Gastrocnemius medialis (tissue), 4 donors: ENCODE measurements around the gene TATDN2.

Source experiments
- CTCF ChIP-seq, 5 experiments: fragments of 450-650 bp in 3 of 5; fragments of 200-600 bp in 2 of 5; sonication (generic) in 2 of 5; IDR thresholded peaks in 4 of 5; conservative IDR thresholded peaks in 1 of 5; 1 replicate in 4 of 5; 2 replicates in 1 of 5; pipeline ENCODE4 v1.5.1; 2016 to 2019; ENCODE audit warnings: antibody characterized with exemption in 5 of 5, mild to moderate bottlenecking in 3 of 5, moderate library complexity in 3 of 5
- POLR2A ChIP-seq, 2 donors: fragments of 450-650 bp; IDR thresholded peaks; one replicate each; pipeline ENCODE4 v1.6.1; 2017; ENCODE audit warnings: antibody characterized with exemption in 2 of 2, mild to moderate bottlenecking in 2 of 2, moderate library complexity in 2 of 2

- TF ChIP-seq CTCF (IDR thresholded peaks at IDR 0.05 in 4 of 5, conservative IDR thresholded peaks at IDR 0.05 in 1 of 5), result no peak
- no peak for TF ChIP-seq POLR2A (IDR thresholded peaks at IDR 0.05)
These were observed 13.6 kb upstream of the TATDN2 start for GRCh38 chr3:10234526-10235230.
